Measurements from ENCODE around the gene HSPA1B. TPM values are rescaled to one million over a fixed set of nuclear protein-coding genes. Genes with fewer than 3 reads are reported as not detected.

The HSPA1B gene
- total RNA-seq, 2 experiments from 2014 or later = 59.5 to 62.3 TPM

- DNase-seq = no peak
- no peaks in the 10 kb centered on the region for H3K9me3 Mint-ChIP-seq
- no peak overlapping the region for H3K4me3 Mint-ChIP-seq
- no peaks in the 10 kb centered on the region for H3K4me1 Mint-ChIP-seq (ENCODE audit: low read depth)
- H3K27ac Mint-ChIP-seq = no peak overlapping the region
- no peaks in the 10 kb centered on the region for H3K27me3 Mint-ChIP-seq
- CTCF ChIA-PET = no interaction called here
- H3K36me3 Mint-ChIP-seq = peaks cover 12% of the 10 kb centered on the region
- POLR2A ChIA-PET = no interaction called here
- intact Hi-C loops (cut with micrococcal nuclease) = no loop called here
Measured at GRCh38 chr6:31876357-31876756, 48.8 kb downstream of the HSPA1B start.

DNA sequence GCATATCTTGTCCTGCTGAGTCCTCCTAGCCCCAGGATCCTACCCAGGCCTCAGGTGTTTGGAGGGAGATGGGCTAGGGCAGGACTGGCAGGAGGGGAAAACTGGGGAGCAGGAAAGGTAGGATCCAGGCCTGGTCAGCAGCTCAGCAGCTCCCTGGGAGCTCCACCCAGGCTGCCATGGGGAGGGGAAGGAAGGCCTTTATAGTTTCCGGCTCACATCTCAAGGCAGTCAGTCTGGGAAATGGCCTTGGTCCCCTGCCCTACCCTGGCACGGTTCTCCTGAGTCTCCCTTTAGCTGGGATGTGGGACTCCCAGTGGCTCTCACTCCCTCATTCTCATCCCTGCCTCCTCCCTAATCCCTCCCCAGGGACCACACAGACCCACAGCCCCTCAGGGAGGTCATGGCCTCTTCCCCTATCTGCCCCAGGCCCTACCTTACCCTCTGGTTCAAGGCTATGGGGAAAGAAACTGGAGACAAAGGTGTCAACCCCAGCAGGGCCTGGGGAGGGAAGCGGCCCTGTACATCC, 49.6 kb downstream of the HSPA1B start:
- intact Hi-C loops (cut with micrococcal nuclease) = no loop called here
- no peak for DNase-seq
- no peaks in the 10 kb centered on the region for H3K9me3 Mint-ChIP-seq
- CTCF ChIA-PET = no interaction called here
- POLR2A ChIA-PET = no interaction called here
- H3K27me3 Mint-ChIP-seq = no peaks in the 10 kb centered on the region
- no peak overlapping the region for H3K4me3 Mint-ChIP-seq
- H3K36me3 Mint-ChIP-seq = peaks cover 17% of the 10 kb centered on the region
- H3K27ac Mint-ChIP-seq = no peak overlapping the region
- no peaks in the 10 kb centered on the region for H3K4me1 Mint-ChIP-seq (ENCODE audit: low read depth)

DNA sequence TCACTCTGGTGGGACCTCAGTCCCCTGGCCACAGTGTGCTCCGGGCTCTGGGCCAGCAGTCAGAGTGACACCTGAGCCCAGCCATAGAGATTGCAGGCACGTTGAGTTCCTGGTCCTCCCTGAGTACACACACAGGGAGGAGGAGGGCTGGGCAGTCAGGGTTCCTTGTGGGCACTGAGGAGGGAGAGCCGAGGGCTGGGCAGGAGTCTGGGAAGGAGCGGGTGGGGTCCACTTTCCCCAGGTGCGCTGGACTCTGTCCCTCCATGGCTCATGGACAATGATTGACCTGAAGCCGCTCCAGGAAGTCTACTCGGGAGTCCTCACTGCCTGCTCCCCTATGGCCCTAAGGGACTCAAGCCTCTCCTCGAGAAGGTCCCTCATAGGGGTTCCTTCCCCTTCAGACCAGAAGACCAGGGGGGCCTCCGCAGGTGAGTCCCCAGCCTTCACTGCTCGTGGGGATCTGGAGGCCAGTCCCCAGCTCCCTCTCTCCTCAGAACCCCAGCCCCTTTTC, 50.2 kb downstream of the HSPA1B start:
- no peak overlapping the region for H3K27ac Mint-ChIP-seq
- no peak for DNase-seq
- POLR2A ChIA-PET = no interaction called here
- no peaks in the 10 kb centered on the region for H3K9me3 Mint-ChIP-seq
- H3K4me3 Mint-ChIP-seq = no peak overlapping the region
- H3K27me3 Mint-ChIP-seq = no peaks in the 10 kb centered on the region
- no peaks in the 10 kb centered on the region for H3K4me1 Mint-ChIP-seq (ENCODE audit: low read depth)
- CTCF ChIA-PET = no interaction called here
- intact Hi-C loops (cut with micrococcal nuclease) = no loop called here
- peaks cover 21% of the 10 kb centered on the region for H3K36me3 Mint-ChIP-seq

GRCh38 chr6:31878222-31878621, 50.7 kb downstream of the HSPA1B start:
- intact Hi-C loops (cut with micrococcal nuclease) = no loop called here
- peaks cover 24% of the 10 kb centered on the region for H3K36me3 Mint-ChIP-seq
- ChIA-PET CTCF (no interaction called here), POLR2A (no interaction called here)
- no peaks in the 10 kb centered on the region for H3K4me1 Mint-ChIP-seq (ENCODE audit: low read depth)
- DNase-seq = no peak
- H3K27me3 Mint-ChIP-seq = no peaks in the 10 kb centered on the region
- no peaks in the 10 kb centered on the region for H3K9me3 Mint-ChIP-seq
- no peak overlapping the region for H3K27ac Mint-ChIP-seq
- no peak overlapping the region for H3K4me3 Mint-ChIP-seq

GRCh38 chr6:31878726-31879125, 51.2 kb downstream of the HSPA1B start, which contains the start of gene SLC44A4:
Gene SLC44A4, minus strand, starts transcription at chr6:31878997. Its CDS starts 17 bp downstream, at chr6:31878980.
- Mint-ChIP-seq H3K4me1 (ENCODE audit: low read depth) (no peaks in the 10 kb centered on the region), H3K4me3 (no peak within 1 kb of the TSS), H3K9me3 (no peaks in the 10 kb centered on the region), H3K27me3 (no peaks in the 10 kb centered on the region), H3K27ac (no peak within 1 kb of the TSS), H3K36me3 (peaks cover 26% of the 10 kb centered on the region)
- POLR2A ChIA-PET = no interaction called here
- DNase-seq = no peak
- intact Hi-C loops (cut with micrococcal nuclease) = no loop called here
- CTCF ChIA-PET = no interaction called here

GRCh38 chr6:31879143-31879542, 51.6 kb downstream of the HSPA1B start:
- H3K9me3 Mint-ChIP-seq = no peaks in the 10 kb centered on the region
- no peaks in the 10 kb centered on the region for H3K27me3 Mint-ChIP-seq
- DNase-seq = no peak
- H3K36me3 Mint-ChIP-seq = peaks cover 29% of the 10 kb centered on the region
- H3K27ac Mint-ChIP-seq = no peak overlapping the region
- ChIA-PET CTCF (no interaction called here), POLR2A (no interaction called here)
- no peak overlapping the region for H3K4me3 Mint-ChIP-seq
- no peaks in the 10 kb centered on the region for H3K4me1 Mint-ChIP-seq (ENCODE audit: low read depth)
- intact Hi-C loops (cut with micrococcal nuclease) = no loop called here

Other genes with a start within 250 kb of the HSPA1B start
- gene LTB, start 245.3 kb upstream of the HSPA1B start, total RNA-seq = 100 to 1,000 TPM; 161 to 164 TPM
- gene LST1, start 241.5 kb upstream of the HSPA1B start, total RNA-seq = 10 to 100 TPM; 15.7 to 16.9 TPM
- gene NCR3, start 234.7 kb upstream of the HSPA1B start, total RNA-seq = 10 to 100 TPM; 11.7 to 12.2 TPM
- 10 to 100 TPM; 26.1 to 29.0 TPM for gene AIF1, start 212.5 kb upstream of the HSPA1B start, total RNA-seq
- 100 to 1,000 TPM; 246 to 257 TPM for gene PRRC2A, start 207.0 kb upstream of the HSPA1B start, total RNA-seq
- 100 to 1,000 TPM; 351 to 354 TPM for gene BAG6, start 175.1 kb upstream of the HSPA1B start, total RNA-seq
- 1 to 10 TPM; 2.9 to 3.1 TPM for gene APOM, start 171.8 kb upstream of the HSPA1B start, total RNA-seq
- 10 to 100 TPM; 15.8 to 16.9 TPM for gene C6orf47, start 167.0 kb upstream of the HSPA1B start, total RNA-seq
- 10 to 100 TPM; 31.6 to 32.3 TPM for gene GPANK1, start 162.7 kb upstream of the HSPA1B start, total RNA-seq
- 100 to 1,000 TPM; 227 to 234 TPM for gene CSNK2B, start 161.7 kb upstream of the HSPA1B start, total RNA-seq
- 10 to 100 TPM in 1 of 2 experiments, 1 to 10 TPM in 1; 9.2 to 11.6 TPM for gene LY6G5B, start 157.8 kb upstream of the HSPA1B start, total RNA-seq
- 1 to 10 TPM; 1.4 to 1.8 TPM for gene LY6G5C, start 146.7 kb upstream of the HSPA1B start, total RNA-seq
- 10 to 100 TPM; 29.1 to 29.6 TPM for gene ABHD16A, start 124.4 kb upstream of the HSPA1B start, total RNA-seq
- gene LY6G6F, start 120.9 kb upstream of the HSPA1B start, total RNA-seq = not detected
- not detected for gene LY6G6D, start 112.4 kb upstream of the HSPA1B start, total RNA-seq
- not detected for gene LY6G6C, start 106.0 kb upstream of the HSPA1B start, total RNA-seq
- gene MPIG6B, start 104.4 kb upstream of the HSPA1B start, total RNA-seq = not detected
- gene DDAH2, start 98.4 kb upstream of the HSPA1B start, total RNA-seq = 1 to 10 TPM; 6.2 to 6.6 TPM
- 100 to 1,000 TPM; 430 to 442 TPM for gene CLIC1, start 91.2 kb upstream of the HSPA1B start, total RNA-seq
- 10 to 100 TPM; 80.9 to 83.8 TPM for gene MSH5, start 87.7 kb upstream of the HSPA1B start, total RNA-seq
- gene SAPCD1, start 65.1 kb upstream of the HSPA1B start, total RNA-seq = 10 to 100 TPM; 11.3 to 13.2 TPM
- 1 to 10 TPM; 2.0 to 2.1 TPM for gene VWA7, start 50.4 kb upstream of the HSPA1B start, total RNA-seq
- gene VARS1, start 32.0 kb upstream of the HSPA1B start, total RNA-seq = 100 to 1,000 TPM; 141 to 153 TPM
- gene LSM2, start 20.8 kb upstream of the HSPA1B start, total RNA-seq = 100 to 1,000 TPM; 142 to 143 TPM
- 1 to 10 TPM; 2.0 TPM for gene HSPA1L, start 12.5 kb upstream of the HSPA1B start, total RNA-seq
- gene HSPA1A, start 12.2 kb upstream of the HSPA1B start, total RNA-seq = 10 to 100 TPM; 68.5 to 69.9 TPM
- gene NEU1, start 35.1 kb downstream of the HSPA1B start, total RNA-seq = 10 to 100 TPM; 13.0 to 13.4 TPM
- under 1 TPM in 1 of 2 experiments, not detected in 1; 0.17 TPM for gene SLC44A4, start 51.3 kb downstream of the HSPA1B start, total RNA-seq
- 10 to 100 TPM; 45.5 to 46.0 TPM for gene EHMT2, start 70.0 kb downstream of the HSPA1B start, total RNA-seq
- 1 to 10 TPM; 1.8 to 2.0 TPM for gene ZBTB12, start 74.3 kb downstream of the HSPA1B start, total RNA-seq
- gene C2, start 100.0 kb downstream of the HSPA1B start, total RNA-seq = 1 to 10 TPM in 1 of 2 experiments, under 1 TPM in 1; 0.97 to 1.0 TPM
- gene CFB, start 118.4 kb downstream of the HSPA1B start, total RNA-seq = under 1 TPM; 0.76 to 0.82 TPM
- 10 to 100 TPM; 87.1 to 89.0 TPM for gene NELFE, start 131.2 kb downstream of the HSPA1B start, total RNA-seq
- gene SKIC2, start 131.4 kb downstream of the HSPA1B start, total RNA-seq = 100 to 1,000 TPM in 1 of 2 experiments, 10 to 100 TPM in 1; 95.7 to 101 TPM
- 10 to 100 TPM; 10.8 to 12.3 TPM for gene DXO, start 144.4 kb downstream of the HSPA1B start, total RNA-seq
- 1 to 10 TPM; 4.5 to 4.8 TPM for gene C4A, start 154.3 kb downstream of the HSPA1B start, total RNA-seq
- gene C4B, start 187.1 kb downstream of the HSPA1B start, total RNA-seq = 1 to 10 TPM; 3.1 to 5.5 TPM
- under 1 TPM in 1 of 2 experiments, not detected in 1; 0.24 TPM for gene CYP21A2, start 210.7 kb downstream of the HSPA1B start, total RNA-seq

Measured in activated CD4-positive, alpha-beta memory T cell treated with anti-CD3 and anti-CD28 coated beads for 36 hours (primary cell).